GM18520 (cell line): ENCODE data around the gene LIPK.
A peak's percentile ranks its signal among the peaks of the same experiment; 100 is the strongest.
"Not testable (repeated sequence)": the region's sequence is repeated elsewhere in the genome, so short reads cannot be mapped to it uniquely, and the experiment has no call there.

Experiments
- ATAC-seq: cut with Tn5 transposase; IDR thresholded peaks from one replicate; pipeline ENCODE4 v1.9.1; 2021; ENCODE audit not compliant: unreplicated experiment

LIPK gene, protein sequence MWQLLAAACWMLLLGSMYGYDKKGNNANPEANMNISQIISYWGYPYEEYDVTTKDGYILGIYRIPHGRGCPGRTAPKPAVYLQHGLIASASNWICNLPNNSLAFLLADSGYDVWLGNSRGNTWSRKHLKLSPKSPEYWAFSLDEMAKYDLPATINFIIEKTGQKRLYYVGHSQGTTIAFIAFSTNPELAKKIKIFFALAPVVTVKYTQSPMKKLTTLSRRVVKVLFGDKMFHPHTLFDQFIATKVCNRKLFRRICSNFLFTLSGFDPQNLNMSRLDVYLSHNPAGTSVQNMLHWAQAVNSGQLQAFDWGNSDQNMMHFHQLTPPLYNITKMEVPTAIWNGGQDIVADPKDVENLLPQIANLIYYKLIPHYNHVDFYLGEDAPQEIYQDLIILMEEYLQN

DNA sequence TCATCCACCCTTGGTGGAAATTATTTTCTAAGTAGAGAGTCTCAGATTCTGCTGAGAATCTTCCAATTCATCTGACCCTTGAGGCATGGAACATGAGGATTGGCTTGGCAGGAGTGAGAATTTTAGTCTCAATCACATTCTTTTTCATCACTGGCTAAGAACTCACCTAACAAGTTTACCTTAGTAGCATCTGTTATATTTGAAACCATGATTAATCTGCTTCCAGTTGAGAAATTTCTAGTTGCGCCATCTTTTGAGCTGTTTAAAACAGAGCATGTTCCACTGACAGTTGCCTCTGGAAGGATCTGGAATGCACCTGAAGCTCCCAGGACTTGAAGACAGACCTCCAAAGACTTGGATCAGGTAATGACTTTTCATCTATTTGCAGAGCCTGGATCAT is at the start of gene LIPK:
Gene LIPK, plus strand, starts transcription at position 292 of the 400 bp plus-strand sequence. CDS start 18,295 bp downstream, outside the sequence.
- no peak for ATAC-seq

DNA sequence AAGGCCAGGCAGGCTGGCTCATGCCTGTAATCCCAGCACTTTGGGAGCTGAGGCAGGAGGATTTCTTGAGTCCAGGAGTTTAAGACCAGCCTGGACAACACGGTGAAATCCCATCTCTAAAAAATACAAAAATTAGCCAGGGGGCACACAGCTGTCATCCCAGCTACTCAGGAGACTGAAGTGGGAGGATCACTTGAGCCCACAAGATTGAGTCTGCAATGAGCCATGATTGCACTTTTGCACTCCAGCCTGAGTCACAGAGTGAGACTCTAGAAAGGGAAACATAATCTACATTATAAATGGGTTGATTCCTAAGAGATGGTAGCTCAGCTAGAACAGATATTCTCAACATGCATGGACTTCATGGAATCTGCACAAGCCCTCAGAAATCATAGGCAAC is 48.1 kb upstream of the LIPK start:
- no peak for ATAC-seq

DNA sequence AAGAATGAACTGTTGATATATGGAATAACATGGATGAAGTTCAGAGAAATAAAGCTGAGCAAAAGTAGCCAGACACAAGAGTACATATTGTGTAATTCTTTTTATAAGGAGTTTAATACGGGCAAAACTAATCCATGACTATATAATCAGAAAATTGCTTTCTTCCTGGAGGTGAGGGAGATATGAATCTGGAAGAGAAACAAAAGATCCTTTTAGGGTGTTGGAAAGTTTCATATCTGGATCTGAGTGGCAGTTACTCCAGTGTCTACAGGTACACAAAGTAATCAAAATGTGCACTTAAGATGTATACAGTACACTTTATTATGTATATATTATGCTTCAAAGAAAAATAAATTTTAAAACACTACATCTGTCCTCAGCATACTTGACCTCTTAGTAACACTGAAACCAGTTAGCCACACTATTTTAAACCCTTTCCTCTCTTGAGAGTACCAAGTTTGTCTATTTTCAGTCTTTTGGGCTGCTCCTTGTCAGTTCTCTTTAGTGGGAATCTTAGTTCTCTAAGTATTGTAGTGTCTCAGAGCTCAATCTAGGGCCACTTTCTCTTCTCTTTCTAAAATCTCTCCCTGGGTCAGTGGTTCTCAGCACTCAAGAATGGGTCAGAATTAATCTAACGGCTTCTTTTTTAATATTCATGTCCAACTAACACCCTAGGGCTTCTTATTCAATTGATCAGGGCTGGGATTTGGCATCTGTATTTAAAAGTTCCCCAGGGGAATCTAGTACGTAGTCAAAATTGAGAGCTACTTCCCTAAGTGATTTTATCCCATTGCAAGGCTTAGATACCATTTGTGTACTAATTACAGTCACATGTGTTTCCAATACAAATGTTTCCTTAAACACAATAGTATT is 46.1 kb upstream of the LIPK start:
- no peak for ATAC-seq

DNA sequence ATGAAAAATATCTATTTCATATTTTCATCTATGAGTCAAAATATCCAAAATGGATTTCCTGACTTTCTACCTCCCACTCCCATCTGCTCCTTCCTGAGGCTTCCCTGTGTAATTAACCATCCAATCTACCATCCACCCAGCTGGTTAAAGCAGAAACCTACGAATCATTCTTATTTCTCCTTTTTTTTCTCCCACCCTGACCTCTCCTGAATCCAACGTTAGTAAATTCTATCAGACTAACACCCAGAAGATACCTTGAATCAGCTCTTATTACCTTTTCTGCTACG is 45.5 kb upstream of the LIPK start:
- ATAC-seq = no peak

DNA sequence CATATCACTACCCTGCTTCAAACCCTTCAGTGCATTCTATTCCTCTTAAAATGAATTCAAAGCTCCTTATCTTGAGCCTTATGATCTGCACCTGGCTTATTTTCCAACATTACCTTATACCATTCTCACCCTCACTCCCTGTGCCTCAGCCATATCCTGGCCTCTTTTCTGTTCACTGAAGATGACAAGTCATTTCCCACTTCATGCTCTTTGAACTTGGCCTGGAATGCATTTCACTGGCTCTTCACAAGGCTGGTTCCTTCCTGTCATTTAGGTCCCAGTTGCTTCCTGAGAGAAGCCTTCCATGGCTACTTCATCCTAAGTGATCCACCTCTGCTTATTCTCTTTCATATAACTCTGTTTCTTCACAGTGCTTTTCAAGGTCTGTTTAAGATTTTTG is 45.0 kb upstream of the LIPK start:
- ATAC-seq = no peak

DNA sequence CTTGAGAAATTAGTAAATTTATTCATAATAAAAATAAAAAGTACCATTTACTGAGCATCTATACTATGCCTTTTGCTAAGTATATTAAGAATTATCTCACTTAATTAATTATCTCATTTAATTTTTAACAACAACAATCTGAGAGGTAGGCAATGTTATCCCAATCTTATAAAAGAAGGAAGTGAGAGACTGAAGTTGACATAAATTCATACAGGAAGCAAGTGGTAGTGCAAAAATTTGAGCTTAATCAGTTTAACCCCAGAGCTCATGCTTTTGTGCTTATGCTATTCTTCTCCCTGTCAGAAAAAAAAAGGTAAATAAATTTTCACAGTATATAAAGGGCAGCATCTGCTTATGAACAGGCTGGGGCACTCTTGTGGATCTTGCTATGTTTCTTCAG is 44.5 kb upstream of the LIPK start:
- ATAC-seq = no peak

DNA sequence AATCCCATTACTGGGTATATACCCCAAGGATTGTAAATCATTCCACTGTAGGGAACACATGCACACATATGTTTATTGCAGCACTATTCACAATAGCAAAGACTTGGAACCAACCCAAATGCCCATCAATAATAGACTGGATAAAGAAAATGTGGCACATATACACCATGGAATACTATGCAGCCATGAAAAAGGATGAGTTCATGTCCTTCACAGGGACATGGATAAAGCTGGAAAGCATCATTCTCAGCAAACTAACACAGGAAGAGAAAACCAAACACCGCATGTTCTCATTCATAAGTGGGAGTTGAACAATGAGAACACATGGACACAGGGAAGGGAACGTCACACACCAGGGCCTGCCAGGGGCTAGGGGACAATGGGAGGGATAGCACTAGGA is 42.9 kb upstream of the LIPK start:
- ATAC-seq = not testable (repeated sequence)

DNA sequence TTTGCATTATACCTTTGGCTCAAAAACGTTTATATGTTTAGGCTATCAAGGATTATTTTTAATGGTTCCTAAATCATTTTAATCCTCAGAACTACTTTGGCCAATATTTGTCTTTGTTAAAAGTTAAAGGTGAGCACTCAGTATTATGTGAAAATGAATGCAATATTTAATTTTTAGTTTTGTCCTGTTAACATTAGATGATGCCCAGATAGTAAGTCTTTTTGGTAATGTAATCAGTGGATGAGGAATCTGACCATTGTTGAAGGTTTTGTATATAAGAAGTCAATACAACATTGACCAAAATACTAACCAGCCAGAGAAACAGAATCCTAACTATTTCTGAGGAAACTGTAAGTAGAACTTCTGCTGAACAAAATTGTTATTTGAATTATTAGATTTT is 41.9 kb upstream of the LIPK start, which contains the start of gene LIPF:
Gene LIPF, plus strand, starts transcription at position 301 of the 400 bp plus-strand sequence. CDS start 2,856 bp downstream, outside the sequence.
- no peak for ATAC-seq

DNA sequence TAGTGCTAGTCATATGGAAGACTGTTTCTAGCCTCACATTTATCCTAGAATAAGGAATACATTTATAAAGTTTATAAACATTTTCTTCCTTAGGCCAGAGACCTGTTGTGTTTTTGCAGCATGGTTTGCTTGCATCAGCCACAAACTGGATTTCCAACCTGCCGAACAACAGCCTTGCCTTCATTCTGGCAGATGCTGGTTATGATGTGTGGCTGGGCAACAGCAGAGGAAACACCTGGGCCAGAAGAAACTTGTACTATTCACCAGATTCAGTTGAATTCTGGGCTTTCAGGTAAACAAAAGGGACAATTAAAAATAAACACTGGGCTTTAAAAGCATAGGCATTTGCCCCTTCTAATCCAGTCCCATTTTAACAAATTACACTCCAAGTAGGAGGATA is 37.6 kb upstream of the LIPK start:
- no peak for ATAC-seq

DNA sequence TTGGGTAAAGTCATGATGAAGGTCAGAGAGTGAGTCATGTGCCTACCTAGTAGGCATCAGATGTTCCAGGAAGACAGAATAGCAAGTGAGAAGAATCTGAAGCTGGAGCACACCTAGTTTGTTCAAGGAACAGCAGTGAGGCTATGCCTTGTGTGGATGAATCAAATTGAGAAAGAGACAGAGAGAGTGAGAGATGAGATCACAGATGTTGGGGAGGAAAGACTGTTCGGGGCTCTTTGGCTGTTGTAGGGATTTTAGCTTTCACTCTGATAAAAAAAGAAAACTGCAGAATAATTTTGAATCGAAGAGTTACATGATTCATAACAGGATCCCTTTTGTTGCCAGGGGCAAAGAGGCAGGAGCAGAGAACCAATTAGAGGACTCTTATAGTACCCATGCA is 35.6 kb upstream of the LIPK start:
- ATAC-seq = peak; percentile 54

DNA sequence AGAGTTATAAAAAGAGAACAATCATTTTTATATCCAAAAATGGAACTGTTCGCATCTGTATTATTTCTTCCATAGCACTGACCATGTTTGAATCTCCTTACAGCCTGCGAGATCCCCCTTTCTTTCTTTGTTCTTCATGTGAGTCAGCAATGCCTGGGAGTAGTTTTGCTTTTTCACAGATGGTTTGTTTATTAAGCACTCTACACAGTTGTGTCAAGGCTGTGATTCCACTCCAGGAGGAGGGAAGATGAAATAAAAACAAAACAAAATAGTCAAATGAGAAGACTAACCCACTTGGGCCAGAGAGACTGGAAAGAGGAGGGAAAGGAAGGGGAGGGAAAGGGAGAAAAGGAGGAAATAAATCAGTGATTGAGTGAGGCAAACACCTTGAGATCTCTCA is 34.0 kb upstream of the LIPK start:
- ATAC-seq = no peak

DNA sequence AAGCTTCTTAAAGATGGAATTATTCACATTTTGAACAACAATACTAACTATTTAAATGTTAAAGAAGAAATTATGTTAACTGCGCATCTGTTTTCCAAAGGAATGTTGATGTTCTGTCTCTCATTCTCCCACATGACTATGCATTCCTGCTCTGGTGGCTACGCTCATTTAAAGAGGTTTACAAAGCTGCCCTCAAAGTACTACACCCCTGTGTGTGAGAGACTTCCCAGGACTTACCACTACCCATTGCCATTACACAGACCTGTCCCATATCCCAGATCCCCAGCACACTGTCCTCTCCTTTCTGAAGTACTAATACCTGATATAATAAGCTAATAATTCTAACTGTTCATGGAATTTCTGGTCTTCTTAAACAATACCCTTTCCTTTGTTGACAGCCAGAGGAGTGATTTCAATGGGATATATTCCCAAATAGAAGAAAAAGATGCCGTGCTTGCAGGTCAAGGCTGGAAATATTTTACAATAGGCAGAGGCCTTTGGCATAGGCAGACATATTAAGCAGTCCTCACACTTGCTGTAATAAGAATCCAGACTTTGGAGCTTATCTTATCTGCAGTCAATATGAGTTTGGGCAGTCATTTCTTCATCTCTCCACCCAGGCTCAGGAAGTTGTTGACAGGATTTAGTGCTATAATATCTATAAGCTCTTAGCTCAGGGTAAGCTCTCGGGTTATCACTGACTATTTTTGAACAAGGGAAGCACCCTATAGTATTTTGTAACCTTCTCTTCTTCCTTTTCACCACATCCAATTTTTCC is 29.6 kb upstream of the LIPK start:
- no peak for ATAC-seq

DNA sequence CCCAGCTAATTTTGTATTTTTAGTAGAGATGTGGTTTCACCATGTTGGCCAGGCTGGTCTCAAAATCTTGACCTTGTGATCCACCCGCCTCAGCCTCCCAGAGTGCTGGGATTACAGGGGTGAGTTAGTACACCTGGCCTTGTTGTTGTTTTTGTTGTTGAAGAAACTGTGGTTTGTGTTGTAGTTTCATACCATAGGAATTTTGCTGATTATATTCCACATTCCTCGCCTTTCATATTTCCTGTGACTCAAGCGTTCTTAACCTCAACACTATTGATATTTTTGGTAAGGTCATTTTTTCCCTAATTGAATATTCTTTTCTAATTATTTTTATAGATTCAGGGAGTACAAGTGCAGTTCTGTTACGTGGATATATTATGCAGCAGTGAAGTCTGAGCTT is 25.1 kb upstream of the LIPK start:
- no peak for ATAC-seq

DNA sequence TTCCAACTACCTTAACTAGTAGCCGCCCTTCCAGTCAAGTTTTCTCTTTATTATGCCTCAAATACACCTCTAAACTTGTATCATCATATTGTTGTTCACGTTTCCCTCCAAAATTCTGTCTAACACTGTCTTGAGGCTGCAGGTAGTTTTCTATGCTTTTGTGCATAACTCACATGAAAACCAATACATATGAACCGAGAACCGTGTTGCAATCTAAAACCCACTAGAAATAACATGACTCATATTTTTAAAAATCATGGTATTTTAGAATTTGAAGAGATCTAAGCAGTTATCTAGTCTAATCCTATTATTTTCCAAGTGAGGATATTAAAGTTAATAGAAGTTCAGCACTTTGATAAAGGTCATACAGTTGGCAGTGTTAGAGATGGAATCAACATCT is 23.6 kb upstream of the LIPK start:
- ATAC-seq = no peak

DNA sequence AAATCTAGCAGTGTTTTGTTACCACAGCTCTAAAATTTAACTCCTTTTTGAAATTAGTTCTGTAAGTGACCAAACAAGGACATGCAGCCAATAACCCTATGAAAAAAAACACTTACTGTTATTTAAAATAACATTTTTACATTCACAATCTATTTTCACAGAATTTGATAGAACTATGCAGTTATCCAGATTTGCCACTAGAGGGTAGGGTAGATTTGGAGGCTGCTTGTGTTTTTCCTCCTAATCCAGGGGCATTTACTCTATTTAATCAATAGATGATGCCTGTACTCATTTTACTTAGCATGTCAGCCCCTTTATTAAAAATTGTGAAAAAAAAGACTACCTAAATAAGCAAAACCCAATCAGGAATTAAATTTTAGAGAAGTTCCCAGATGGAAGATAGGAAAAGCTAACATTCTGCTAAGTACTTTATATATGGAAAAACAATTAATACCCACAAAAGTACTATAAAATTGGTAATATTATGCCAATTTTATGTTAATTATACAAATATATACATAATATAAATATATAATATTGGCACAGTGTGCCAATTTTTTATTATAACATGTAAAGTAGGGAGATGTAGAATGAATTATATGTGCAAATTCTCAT is 18.1 kb upstream of the LIPK start:
- no peak for ATAC-seq

DNA sequence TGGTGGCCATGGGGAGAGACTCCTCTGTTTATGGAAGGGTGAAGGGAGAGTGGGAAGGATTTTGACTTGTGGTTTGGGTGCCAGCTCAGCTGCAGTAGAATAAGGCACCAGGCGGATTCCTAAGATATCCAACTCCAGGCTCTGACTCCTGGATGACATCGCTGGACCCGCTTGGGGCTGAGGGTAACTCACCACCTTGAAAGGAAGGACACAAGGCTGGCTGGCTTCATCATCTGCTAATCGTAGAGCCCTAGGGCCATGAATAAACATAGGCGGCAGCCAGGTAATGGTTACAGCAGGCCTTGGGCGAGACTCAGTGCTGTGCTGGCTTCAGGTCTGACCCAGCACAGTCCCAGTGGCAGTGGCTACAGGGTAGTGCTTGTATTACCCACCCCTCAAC is 16.7 kb upstream of the LIPK start:
- no peak for ATAC-seq

DNA sequence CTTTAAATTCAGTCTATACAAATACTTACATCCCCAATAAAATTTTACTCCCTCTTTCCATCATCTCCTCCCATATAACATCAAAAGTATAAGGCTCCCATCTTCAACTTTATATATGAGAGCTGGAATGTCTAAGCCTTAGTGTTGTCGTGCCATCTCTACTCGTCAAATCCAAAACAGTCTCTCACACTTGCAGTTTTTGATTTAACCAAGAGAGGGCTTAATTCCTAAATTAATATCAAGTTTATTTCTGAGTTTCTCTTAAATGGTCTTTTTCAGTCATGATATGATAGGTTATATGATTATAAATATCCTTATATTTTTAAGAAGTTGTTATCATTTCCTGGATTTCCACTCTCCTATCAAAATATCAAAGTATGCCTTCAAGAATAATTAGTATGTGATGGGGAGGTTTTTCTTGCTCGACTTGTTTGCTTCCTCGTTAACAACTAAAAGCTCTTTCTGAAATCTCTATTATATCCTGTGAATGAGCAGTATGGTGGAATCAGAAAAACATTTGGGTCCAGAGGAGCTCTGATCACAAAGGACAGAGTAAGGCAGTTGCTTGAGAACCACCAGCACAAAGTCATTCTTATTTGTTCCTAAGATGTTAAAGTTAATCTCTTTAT is 12.5 kb upstream of the LIPK start:
- ATAC-seq = no peak

DNA sequence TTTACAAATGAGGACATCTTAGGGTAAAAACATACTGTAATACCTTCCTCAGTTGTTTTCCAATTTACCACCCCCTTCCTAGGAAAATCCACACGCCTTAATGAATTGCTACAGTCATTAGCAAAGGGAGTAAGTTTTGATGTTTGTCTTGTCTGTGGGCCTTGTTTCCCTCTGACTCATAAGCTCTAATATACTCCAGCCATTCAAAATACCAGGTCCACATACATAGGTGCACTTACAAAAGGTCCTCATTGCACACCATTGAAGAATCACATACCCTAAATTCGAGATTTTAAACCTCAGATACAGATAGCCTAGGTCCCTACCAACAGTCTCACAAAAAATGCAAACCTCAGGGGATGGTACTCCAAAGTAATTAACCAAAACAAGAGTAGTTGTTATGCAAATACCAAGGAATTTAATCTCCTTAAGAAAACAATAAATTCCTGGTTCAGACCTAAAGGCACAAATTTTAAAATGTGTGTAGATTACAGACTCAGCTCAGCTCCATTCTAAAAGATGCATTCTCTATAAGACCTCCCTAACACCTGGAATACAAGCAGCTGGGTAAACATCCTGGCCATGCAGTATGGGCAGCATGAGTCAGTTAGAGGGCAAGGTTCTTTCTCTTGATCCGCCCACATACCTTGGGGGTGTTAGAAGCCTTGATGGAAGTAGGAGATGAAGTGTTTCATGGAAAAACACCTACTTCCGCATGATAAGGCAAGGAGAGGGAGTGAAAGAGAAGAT is 3.0 kb upstream of the LIPK start:
- ATAC-seq = no peak

DNA sequence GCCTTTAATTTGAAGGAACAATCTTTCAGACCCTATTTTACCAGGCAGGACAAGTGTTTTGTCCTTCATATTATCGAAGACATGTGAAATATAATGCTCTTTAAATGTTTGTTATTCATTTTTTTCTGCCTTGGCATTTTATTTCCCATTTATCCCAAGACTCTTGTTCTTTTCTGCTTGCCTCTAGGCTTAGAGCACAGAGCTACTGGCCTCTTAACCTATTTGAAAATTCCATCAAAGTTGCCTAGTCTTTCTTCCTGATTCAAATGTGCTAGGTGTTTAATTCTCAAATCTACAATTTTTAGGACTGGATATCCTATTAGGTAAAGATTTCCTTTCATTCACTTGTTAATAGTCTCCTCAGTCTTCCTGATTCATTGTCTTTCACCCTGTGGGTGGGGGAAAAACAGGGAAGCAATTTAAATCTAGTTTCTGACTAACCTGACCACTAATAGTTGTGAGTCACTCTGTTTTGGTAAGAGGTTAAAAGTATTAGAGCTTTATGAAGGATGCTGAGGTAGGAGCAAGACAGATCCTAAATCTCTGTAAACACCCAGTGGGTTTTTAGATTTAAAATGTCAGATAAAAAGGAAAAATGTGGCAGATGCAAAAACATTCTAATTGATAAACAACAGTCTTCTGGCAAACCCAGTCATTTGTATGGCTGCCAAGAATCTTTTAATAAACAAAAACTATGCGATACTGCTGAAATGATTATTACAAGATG is 1.5 kb downstream of the LIPK start:
- ATAC-seq = no peak
